B cell (primary cell): ENCODE data around the gene MYBPHL.

Experiments used
- EZH2 ChIP-seq: IDR thresholded peaks from 2 replicates; pipeline ENCODE4 v1.6.1; 2012; ENCODE audit warnings: borderline replicate concordance, low read depth, mild to moderate bottlenecking, moderate library complexity, low read length; ENCODE audit not compliant: insufficient read depth, poor library complexity, severe bottlenecking
- TF ChIP-seq, protein P1 (sequence below): fragments of 200-600 bp; IDR thresholded peaks from one replicate; pipeline ENCODE4 v1.8.0; 2022; ENCODE audit warnings: antibody characterized with exemption, mild to moderate bottlenecking

DNA sequence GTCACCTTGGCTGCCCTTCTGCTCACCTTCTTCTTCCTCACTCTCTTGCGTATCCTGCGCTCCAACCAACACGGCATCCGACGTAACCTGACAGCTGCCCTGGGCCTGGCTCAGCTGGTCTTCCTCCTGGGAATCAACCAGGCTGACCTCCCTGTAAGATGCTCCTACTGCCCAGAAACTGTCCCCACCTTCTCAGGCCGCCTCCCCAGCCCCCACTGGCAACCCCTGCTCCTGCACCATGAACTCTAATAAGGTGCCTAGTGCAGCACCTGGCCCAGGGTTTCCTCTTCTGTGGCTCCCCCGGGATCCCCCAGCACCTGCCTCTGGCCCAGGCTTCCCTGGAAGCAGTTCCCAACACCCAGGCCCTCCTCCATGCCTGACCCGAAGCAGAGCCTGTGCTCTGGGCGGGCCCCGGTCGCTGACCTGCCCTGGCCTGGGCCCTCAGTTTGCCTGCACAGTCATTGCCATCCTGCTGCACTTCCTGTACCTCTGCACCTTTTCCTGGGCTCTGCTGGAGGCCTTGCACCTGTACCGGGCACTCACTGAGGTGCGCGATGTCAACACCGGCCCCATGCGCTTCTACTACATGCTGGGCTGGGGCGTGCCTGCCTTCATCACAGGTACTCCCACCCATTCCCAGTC lies 36.7 kb downstream of the MYBPHL start:
- TF ChIP-seq, protein P1, sequence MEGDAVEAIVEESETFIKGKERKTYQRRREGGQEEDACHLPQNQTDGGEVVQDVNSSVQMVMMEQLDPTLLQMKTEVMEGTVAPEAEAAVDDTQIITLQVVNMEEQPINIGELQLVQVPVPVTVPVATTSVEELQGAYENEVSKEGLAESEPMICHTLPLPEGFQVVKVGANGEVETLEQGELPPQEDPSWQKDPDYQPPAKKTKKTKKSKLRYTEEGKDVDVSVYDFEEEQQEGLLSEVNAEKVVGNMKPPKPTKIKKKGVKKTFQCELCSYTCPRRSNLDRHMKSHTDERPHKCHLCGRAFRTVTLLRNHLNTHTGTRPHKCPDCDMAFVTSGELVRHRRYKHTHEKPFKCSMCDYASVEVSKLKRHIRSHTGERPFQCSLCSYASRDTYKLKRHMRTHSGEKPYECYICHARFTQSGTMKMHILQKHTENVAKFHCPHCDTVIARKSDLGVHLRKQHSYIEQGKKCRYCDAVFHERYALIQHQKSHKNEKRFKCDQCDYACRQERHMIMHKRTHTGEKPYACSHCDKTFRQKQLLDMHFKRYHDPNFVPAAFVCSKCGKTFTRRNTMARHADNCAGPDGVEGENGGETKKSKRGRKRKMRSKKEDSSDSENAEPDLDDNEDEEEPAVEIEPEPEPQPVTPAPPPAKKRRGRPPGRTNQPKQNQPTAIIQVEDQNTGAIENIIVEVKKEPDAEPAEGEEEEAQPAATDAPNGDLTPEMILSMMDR, result no peak
- TF ChIP-seq EZH2, result no peak
